Measurements from ENCODE around the gene SEMA4D. TPM values are rescaled to one million over a fixed set of nuclear protein-coding genes. Genes with fewer than 3 reads are reported as not detected.

Gene SEMA4D
- total RNA-seq, 1 experiment from 2014 or later = 8.0 TPM

- ATAC-seq = no peak
- Histone ChIP-seq H3K4me3 (ENCODE audit: low read length) (no peak overlapping the region), H3K27ac (ENCODE audit: low read length) (no peak overlapping the region), H3K9me2 (replicated peaks; ENCODE audit: low read length) (no peaks in the 10 kb centered on the region), H3K36me3 (ENCODE audit: low read depth, low read length) (no peaks in the 10 kb centered on the region), H3K4me2 (ENCODE audit: low read length) (no peak overlapping the region), H4K20me1 (ENCODE audit: low read length) (no peaks in the 10 kb centered on the region), H3K27me3 (ENCODE audit: low read length) (no peaks in the 10 kb centered on the region), H3K79me2 (ENCODE audit: low read length) (no peaks in the 10 kb centered on the region), H3K9ac (ENCODE audit: low read length) (no peak overlapping the region), H3K4me1 (ENCODE audit: insufficient read depth, low read length) (peaks cover 15% of the 10 kb centered on the region), H3K9me3 (ENCODE audit: low read length) (no peaks in the 10 kb centered on the region), H2AFZ (ENCODE audit: low read length) (no peak overlapping the region), H3F3A (ENCODE audit: low read length, unreplicated experiment) (no peaks in the 10 kb centered on the region)
- BruUV-seq (replicated peaks) = no TSS peak
- POLR2A ChIA-PET (ENCODE audit: unreplicated experiment) = no interaction called here
- CTCF ChIA-PET = interaction anchor here (1.0 kb wide), 1 partner anchor 120 kb away, joined by 5 read pairs; no protein-coding TSS in a partner anchor
- DNase-seq = no peak
- intact Hi-C loops (cut with micrococcal nuclease) = no loop called here
- peak; percentile 47; the same call in 1 of the 2 replicates for TF ChIP-seq CTCF (conservative IDR thresholded peaks at IDR 0.05; ENCODE audit: low read depth, low read length)
- TF ChIP-seq EZH2phosphoT487 (IDR thresholded peaks at IDR 0.05; ENCODE audit: borderline replicate concordance, low read length) = no peak
- TF ChIP-seq EZH2 (IDR thresholded peaks at IDR 0.05; ENCODE audit: low read length, unreplicated experiment) = no peak
Measured at GRCh38 chr9:89428901-89429890, 68.7 kb downstream of the SEMA4D start.

- POLR2A ChIA-PET (ENCODE audit: unreplicated experiment) = no interaction called here
- Histone ChIP-seq H3K79me2 (ENCODE audit: low read length) (no peaks in the 10 kb centered on the region), H2AFZ (ENCODE audit: low read length) (no peak overlapping the region), H4K20me1 (ENCODE audit: low read length) (no peaks in the 10 kb centered on the region), H3K27me3 (ENCODE audit: low read length) (no peaks in the 10 kb centered on the region), H3K9ac (ENCODE audit: low read length) (no peak overlapping the region), H3K4me2 (ENCODE audit: low read length) (no peak overlapping the region), H3F3A (ENCODE audit: low read length, unreplicated experiment) (no peaks in the 10 kb centered on the region), H3K4me1 (ENCODE audit: insufficient read depth, low read length) (peaks cover 15% of the 10 kb centered on the region), H3K9me3 (ENCODE audit: low read length) (no peaks in the 10 kb centered on the region), H3K36me3 (ENCODE audit: low read depth, low read length) (no peaks in the 10 kb centered on the region), H3K4me3 (ENCODE audit: low read length) (no peak overlapping the region), H3K9me2 (replicated peaks; ENCODE audit: low read length) (no peaks in the 10 kb centered on the region), H3K27ac (ENCODE audit: low read length) (no peak overlapping the region)
- DNase-seq = no peak
- no TSS peak for BruUV-seq (replicated peaks)
- TF ChIP-seq CTCF (conservative IDR thresholded peaks at IDR 0.05; ENCODE audit: low read depth, low read length) (no peak), EZH2 (IDR thresholded peaks at IDR 0.05; ENCODE audit: low read length, unreplicated experiment) (no peak), EZH2phosphoT487 (IDR thresholded peaks at IDR 0.05; ENCODE audit: borderline replicate concordance, low read length) (no peak)
- ATAC-seq = no peak
- intact Hi-C loops (cut with micrococcal nuclease) = no loop called here
- CTCF ChIA-PET = no interaction called here
Measured at GRCh38 chr9:89428222-89428761, 69.6 kb downstream of the SEMA4D start.
